Nephron progenitor cell (in vitro differentiated cells): ENCODE data around the gene TPSB2.
"Not testable (repeated sequence)": the region's sequence is repeated elsewhere in the genome, so short reads cannot be mapped to it uniquely, and the experiment has no call there.

Experiments
- DNase-seq: peaks from one replicate; pipeline ENCODE4 v3.0.0; 2021
- H3K27ac Mint-ChIP-seq: 2 replicates; pipeline ENCODE4 v1.8.0; 2021; ENCODE audit warnings: mild to moderate bottlenecking, moderate library complexity, mixed read lengths
- H3K27me3 Mint-ChIP-seq: 2 replicates; pipeline ENCODE4 v1.8.0; 2021; ENCODE audit warnings: mild to moderate bottlenecking, low read depth, mixed read lengths; ENCODE audit not compliant: poor library complexity
- H3K36me3 Mint-ChIP-seq: 2 replicates; pipeline ENCODE4 v1.8.0; 2021; ENCODE audit warnings: low read depth, mixed read lengths
- H3K4me1 Mint-ChIP-seq: 2 replicates; pipeline ENCODE4 v1.8.0; 2021; ENCODE audit warnings: mixed read lengths
- H3K4me3 Mint-ChIP-seq: 2 replicates; pipeline ENCODE4 v1.8.0; 2021; ENCODE audit warnings: mild to moderate bottlenecking, moderate library complexity, mixed read lengths
- H3K9me3 Mint-ChIP-seq: 2 replicates; pipeline ENCODE4 v1.8.0; 2021; ENCODE audit warnings: mild to moderate bottlenecking, moderate library complexity, mixed read lengths
- CTCF ChIP-seq: fragments of 200-600 bp; sonication (generic); IDR thresholded peaks from 2 replicates; pipeline ENCODE4 v1.5.0; 2021; ENCODE audit warnings: antibody characterized with exemption

The TPSB2 gene

GRCh38 chr16:1258225-1258600 is 28.2 kb upstream of the TPSB2 start:
- no peak overlapping the region for H3K4me3 Mint-ChIP-seq
- H3K9me3 Mint-ChIP-seq, result no peaks in the 10 kb centered on the region
- no peak overlapping the region for H3K27ac Mint-ChIP-seq
- H3K27me3 Mint-ChIP-seq, result peaks cover 58% of the 10 kb centered on the region
- H3K4me1 Mint-ChIP-seq, result peaks cover 10% of the 10 kb centered on the region
- no peak for DNase-seq
- H3K36me3 Mint-ChIP-seq, result no peaks in the 10 kb centered on the region
- no peak for TF ChIP-seq CTCF

GRCh38 chr16:1257561-1258224 is 27.7 kb upstream of the TPSB2 start:
- Mint-ChIP-seq H3K9me3 (no peaks in the 10 kb centered on the region), H3K4me3 (no peak overlapping the region), H3K4me1 (peaks cover 10% of the 10 kb centered on the region)

GRCh38 chr16:1256874-1257322 is 26.9 kb upstream of the TPSB2 start:
- no peak overlapping the region for H3K4me3 Mint-ChIP-seq

More at GRCh38 chr16:1257561-1258224, 27.7 kb upstream of the TPSB2 start:
- DNase-seq, result no peak
- H3K27ac Mint-ChIP-seq, result no peak overlapping the region
- peaks cover 53% of the 10 kb centered on the region for H3K27me3 Mint-ChIP-seq
- TF ChIP-seq CTCF, result no peak
- H3K36me3 Mint-ChIP-seq, result no peaks in the 10 kb centered on the region

GRCh38 chr16:1256296-1256873 is 26.4 kb upstream of the TPSB2 start:
- not testable (repeated sequence) for H3K36me3 Mint-ChIP-seq, H3K27ac Mint-ChIP-seq, H3K4me3 Mint-ChIP-seq, H3K9me3 Mint-ChIP-seq, DNase-seq
- Mint-ChIP-seq H3K27me3 (peaks cover 42% of the 10 kb centered on the region), H3K4me1 (peaks cover 10% of the 10 kb centered on the region)

More at GRCh38 chr16:1256874-1257322, 26.9 kb upstream of the TPSB2 start:
- DNase-seq, result no peak
- Mint-ChIP-seq H3K4me1 (peaks cover 10% of the 10 kb centered on the region), H3K36me3 (no peaks in the 10 kb centered on the region), H3K9me3 (no peaks in the 10 kb centered on the region), H3K27me3 (peaks cover 47% of the 10 kb centered on the region), H3K27ac (no peak overlapping the region)
- TF ChIP-seq CTCF, result no peak

- H3K4me1 Mint-ChIP-seq, result not testable (repeated sequence)
- H3K27me3 Mint-ChIP-seq, result peaks cover 37% of the 10 kb centered on the region
These were observed 25.5 kb upstream of the TPSB2 start, which contains the start of gene TPSD1 for GRCh38 chr16:1255276-1256122. TPSD1 (plus strand) TSS chr16:1256069; CDS start chr16:1256281, 212 bp downstream.

GRCh38 chr16:1254821-1255220 is 24.8 kb upstream of the TPSB2 start:
- H3K36me3 Mint-ChIP-seq, DNase-seq, H3K4me1 Mint-ChIP-seq, H3K4me3 Mint-ChIP-seq, H3K9me3 Mint-ChIP-seq, H3K27ac Mint-ChIP-seq: not testable (repeated sequence)
- peaks cover 35% of the 10 kb centered on the region for H3K27me3 Mint-ChIP-seq

More at GRCh38 chr16:1255276-1256122, 25.5 kb upstream of the TPSB2 start, which contains the start of gene TPSD1:
- not testable (repeated sequence) for DNase-seq, H3K36me3 Mint-ChIP-seq, H3K9me3 Mint-ChIP-seq, H3K4me3 Mint-ChIP-seq, H3K27ac Mint-ChIP-seq

- not testable (repeated sequence) for DNase-seq, H3K4me1 Mint-ChIP-seq, H3K27ac Mint-ChIP-seq, H3K36me3 Mint-ChIP-seq, H3K9me3 Mint-ChIP-seq, H3K4me3 Mint-ChIP-seq
- H3K27me3 Mint-ChIP-seq, result peaks cover 25% of the 10 kb centered on the region
These were observed 23.8 kb upstream of the TPSB2 start for GRCh38 chr16:1253701-1254364.

GRCh38 chr16:1249031-1249755 is 19.2 kb upstream of the TPSB2 start:
- not testable (repeated sequence) for H3K36me3 Mint-ChIP-seq, H3K27ac Mint-ChIP-seq, DNase-seq, H3K9me3 Mint-ChIP-seq, H3K4me3 Mint-ChIP-seq
- H3K4me1 Mint-ChIP-seq, result peaks cover 16% of the 10 kb centered on the region
- peaks cover 43% of the 10 kb centered on the region for H3K27me3 Mint-ChIP-seq

- not testable (repeated sequence) for H3K9me3 Mint-ChIP-seq, H3K4me3 Mint-ChIP-seq, H3K27ac Mint-ChIP-seq, H3K36me3 Mint-ChIP-seq, DNase-seq
- H3K4me1 Mint-ChIP-seq, result peaks cover 23% of the 10 kb centered on the region
- peaks cover 43% of the 10 kb centered on the region for H3K27me3 Mint-ChIP-seq
These were observed 18.0 kb upstream of the TPSB2 start for GRCh38 chr16:1247903-1248537.
